Femur (tissue), 1 donor: ENCODE results near the gene RANBP6.

Source experiments
- DNase-seq: peaks from one replicate; pipeline ENCODE4 v3.0.0-alpha.2; 2017

Gene RANBP6

GRCh38 chr9:6007058-6007769 is 8.2 kb downstream of the RANBP6 start:
- DNase-seq = peak; percentile 90

GRCh38 chr9:6006749-6007057 is 8.7 kb downstream of the RANBP6 start:
- DNase-seq = no peak

- DNase-seq = no peak
These were observed 14.5 kb downstream of the RANBP6 start for GRCh38 chr9:6000955-6001354.

- DNase-seq = no peak
These were observed 15.9 kb downstream of the RANBP6 start for GRCh38 chr9:5999443-6000101.

GRCh38 chr9:5994493-5994892 is 20.9 kb downstream of the RANBP6 start:
- DNase-seq = no peak

DNA sequence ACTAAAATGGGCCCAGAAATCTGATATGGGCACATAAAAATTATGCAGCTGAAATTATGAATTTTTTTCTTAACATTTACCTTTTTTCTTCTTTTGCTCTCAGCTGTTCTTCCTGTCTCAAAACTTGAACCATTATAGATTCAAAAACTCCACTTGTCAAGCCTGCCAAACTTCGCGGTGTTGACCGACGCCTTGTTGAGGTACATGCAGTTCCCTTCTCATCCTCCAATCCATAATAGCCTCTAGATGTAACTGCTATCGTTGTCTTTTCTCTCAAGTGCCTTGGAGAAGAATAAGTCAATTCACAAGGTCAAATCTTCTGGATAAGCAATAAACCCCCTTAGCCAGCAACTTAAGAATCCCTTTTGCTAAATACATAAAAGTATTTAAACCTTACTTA is 27.2 kb downstream of the RANBP6 start:
- no peak for DNase-seq

DNA sequence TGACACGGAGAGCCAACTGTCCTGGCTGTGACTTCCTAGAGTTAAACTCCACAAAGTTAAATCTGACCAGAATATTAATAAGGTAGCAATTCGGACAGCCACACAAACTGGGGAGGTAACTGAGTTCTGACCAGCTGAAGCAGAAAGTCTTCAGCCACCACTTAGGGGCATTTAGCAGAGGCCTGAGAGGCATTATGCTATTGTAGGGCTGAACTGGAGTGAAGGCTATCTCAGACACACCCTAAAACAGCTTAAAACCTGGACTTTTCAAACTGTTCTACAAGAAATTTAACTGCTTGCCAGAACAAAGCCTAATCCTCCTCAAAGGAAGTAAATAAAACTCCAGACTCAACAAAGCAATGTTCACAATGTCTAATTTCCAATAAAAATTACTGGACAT is 32.4 kb downstream of the RANBP6 start:
- DNase-seq = no peak

GRCh38 chr9:5982317-5982716 is 33.1 kb downstream of the RANBP6 start:
- no peak for DNase-seq

DNA sequence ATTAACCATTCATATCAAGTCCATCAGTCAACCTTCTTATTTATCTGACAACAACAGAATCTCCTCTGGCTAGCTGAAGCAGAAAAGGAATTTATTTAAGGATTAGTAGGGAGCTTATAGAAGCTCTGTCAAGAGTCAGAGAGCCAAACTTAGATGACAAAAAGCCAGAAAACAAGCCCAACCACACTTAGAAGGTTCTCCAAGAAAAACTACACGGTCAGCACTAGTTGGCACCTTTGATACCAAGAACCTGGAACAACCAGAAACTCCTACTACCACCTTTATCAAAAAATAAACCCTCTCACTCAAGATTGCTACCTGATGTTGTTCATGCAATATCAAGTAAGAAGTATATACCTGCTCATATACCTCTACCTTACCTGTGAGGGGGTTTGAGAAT is 36.9 kb downstream of the RANBP6 start:
- DNase-seq = no peak

DNA sequence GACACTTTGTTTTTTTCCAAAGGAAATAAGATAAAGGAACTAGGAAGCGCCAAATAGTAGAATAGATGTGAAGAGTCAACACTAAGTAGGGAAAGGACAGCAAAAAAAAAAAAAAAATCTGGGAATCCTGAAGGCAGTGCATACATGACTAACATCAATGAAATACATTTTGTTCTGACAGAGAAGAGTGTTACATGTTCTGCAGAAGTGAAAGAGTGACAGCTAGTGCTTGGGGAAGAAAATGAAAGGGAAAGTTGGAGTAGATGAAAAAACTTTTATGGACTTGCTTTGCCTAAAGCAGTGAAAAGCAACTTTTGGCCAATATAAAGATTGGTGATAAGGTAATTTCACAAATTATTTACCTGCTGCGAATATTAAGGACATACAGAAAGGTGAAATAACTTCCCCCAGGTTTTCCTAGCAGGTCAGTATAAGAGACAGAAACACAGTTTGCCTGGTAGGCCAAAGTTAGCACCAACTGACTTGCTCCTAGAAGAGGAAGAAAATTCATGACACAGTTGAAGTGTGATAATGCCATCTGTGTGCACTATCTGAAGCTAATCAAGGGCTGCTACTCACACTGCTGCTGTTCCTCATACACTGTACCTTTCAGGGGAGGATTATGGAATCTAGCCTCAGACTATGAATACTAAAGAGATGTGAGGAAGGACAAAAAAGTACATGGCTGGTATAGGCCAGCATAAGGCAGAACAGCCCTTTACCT is 38.6 kb downstream of the RANBP6 start:
- no peak for DNase-seq

- no peak for DNase-seq
These were observed 43.7 kb downstream of the RANBP6 start for GRCh38 chr9:5971740-5972139.
